HepG2 (cell line): ENCODE results near the gene CA11. TPM values are rescaled to one million over a fixed set of nuclear protein-coding genes. Genes with fewer than 3 reads are reported as not detected.

Source experiments
- ASH2L ChIP-seq: fragments of 300-600, 200-600 bp; sonication (generic); IDR thresholded peaks from 2 replicates; pipeline ENCODE4 v1.7.0; 2017; ENCODE audit warnings: low read depth, mild to moderate bottlenecking, moderate library complexity, mixed read lengths, low read length; ENCODE audit not compliant: insufficient read length
- BRD4 ChIP-seq: sonication (generic); formaldehyde crosslinking; IDR thresholded peaks from 2 replicates; pipeline ENCODE4 v1.4.0; 2020; ENCODE audit warnings: missing genetic modification reagents
- CAMTA2 ChIP-seq: sonication (generic); formaldehyde crosslinking; IDR thresholded peaks from 2 replicates; pipeline ENCODE4 v1.4.0; 2020; ENCODE audit warnings: mild to moderate bottlenecking, missing genetic modification reagents, borderline replicate concordance
- CBX5 ChIP-seq: sonication (generic); formaldehyde crosslinking; IDR thresholded peaks from 2 replicates; pipeline ENCODE4 v1.4.0; 2020; ENCODE audit warnings: missing genetic modification reagents, borderline replicate concordance
- EZH2 ChIP-seq: conservative IDR thresholded peaks from 2 replicates; pipeline ENCODE4 v1.6.1; 2012; ENCODE audit warnings: mild to moderate bottlenecking, low read depth, low read length, moderate library complexity
- GABPB1 ChIP-seq: IDR thresholded peaks from 2 replicates; pipeline ENCODE4 v1.6.1; 2016; ENCODE audit warnings: mild to moderate bottlenecking, missing genetic modification reagents, moderate library complexity, missing compliant biosample characterization
- HDAC1 ChIP-seq: sonication (generic); formaldehyde crosslinking; IDR thresholded peaks from 2 replicates; pipeline ENCODE4 v1.5.1; 2020; ENCODE audit warnings: mild to moderate bottlenecking, missing genetic modification reagents
- KMT2A ChIP-seq: sonication (generic); formaldehyde crosslinking; IDR thresholded peaks from 2 replicates; pipeline ENCODE4 v1.4.0; 2020; ENCODE audit warnings: missing genetic modification reagents
- MAX ChIP-seq: IDR thresholded peaks from 2 replicates; pipeline ENCODE4 v1.6.1; 2012; ENCODE audit warnings: inconsistent platforms
- MED1 ChIP-seq: sonication (generic); formaldehyde crosslinking; IDR thresholded peaks from 2 replicates; pipeline ENCODE4 v1.4.0; 2020; ENCODE audit warnings: missing genetic modification reagents
- MTA3 ChIP-seq: sonication (generic); formaldehyde crosslinking; IDR thresholded peaks from 2 replicates; pipeline ENCODE4 v1.4.0; 2020; ENCODE audit warnings: missing genetic modification reagents
- SNAI1 ChIP-seq: sonication (generic); formaldehyde crosslinking; IDR thresholded peaks from 2 replicates; pipeline ENCODE4 v1.5.0; 2020; ENCODE audit warnings: mild to moderate bottlenecking, missing genetic modification reagents, borderline replicate concordance
- SPEN ChIP-seq: sonication (generic); formaldehyde crosslinking; IDR thresholded peaks from 2 replicates; pipeline ENCODE4 v1.5.1; 2020; ENCODE audit warnings: low read depth, mild to moderate bottlenecking, missing genetic modification reagents
- TBP ChIP-seq: sonication (generic); formaldehyde crosslinking; IDR thresholded peaks from 2 replicates; pipeline ENCODE4 v1.5.0; 2020; ENCODE audit warnings: missing genetic modification reagents
- TBX2 ChIP-seq: sonication (generic); formaldehyde crosslinking; IDR thresholded peaks from 2 replicates; pipeline ENCODE4 v1.5.0; 2020; ENCODE audit warnings: missing genetic modification reagents, mild to moderate bottlenecking, borderline replicate concordance
- TERF1 ChIP-seq: sonication (generic); formaldehyde crosslinking; IDR thresholded peaks from 2 replicates; pipeline ENCODE4 v1.8.0; 2022; ENCODE audit warnings: mild to moderate bottlenecking, missing genetic modification reagents, moderate library complexity
- TMF1 ChIP-seq: sonication (generic); formaldehyde crosslinking; IDR thresholded peaks from 2 replicates; pipeline ENCODE4 v1.8.1; 2022; ENCODE audit warnings: low read depth, missing genetic modification reagents
- ZBTB7A ChIP-seq: sonication (generic); formaldehyde crosslinking; IDR thresholded peaks from 2 replicates; pipeline ENCODE4 v1.8.0; 2022; ENCODE audit warnings: mild to moderate bottlenecking, missing genetic modification reagents
- ZNF17 ChIP-seq: sonication (generic); formaldehyde crosslinking; IDR thresholded peaks from 2 replicates; pipeline ENCODE4 v1.5.0; 2020; ENCODE audit warnings: mild to moderate bottlenecking, missing genetic modification reagents
- ZNF251 ChIP-seq: sonication (generic); formaldehyde crosslinking; IDR thresholded peaks from 2 replicates; pipeline ENCODE4 v1.9.0; 2021; ENCODE audit warnings: mild to moderate bottlenecking, missing genetic modification reagents
- ZNF34 ChIP-seq: sonication (generic); formaldehyde crosslinking; IDR thresholded peaks from 2 replicates; pipeline ENCODE4 v1.4.0; 2020; ENCODE audit warnings: mild to moderate bottlenecking, missing genetic modification reagents, borderline replicate concordance
- polyA plus RNA-seq, 8 experiments: library from polyadenylated mRNA; depleted of rRNA in 3 of 8; stranded (reverse) in 7 of 8; unstranded in 1 of 8; fragments of >200 nt; fragmentation: Illumina TruSeq in 4 of 8; extraction: Trizol in 4 of 8; gene quantifications; 2 replicates each; pipeline versions ENCODE4 v1.2.1 to v1.2.3, GENCODE V29; 2011 to 2016; ENCODE audit warnings: low read depth in 4 of 8, missing spikeins in 1 of 8, mixed read lengths in 1 of 8; ENCODE audit not compliant: insufficient read depth in 1 of 8
- total RNA-seq, 5 experiments: library from RNA; depleted of rRNA; stranded (reverse); fragments of >200 nt; fragmentation: Illumina TruSeq; extraction: Trizol; gene quantifications; 2 replicates each; pipeline ENCODE4 v1.2.3, GENCODE V29; 2016; ENCODE audit warnings: low read depth in 1 of 5
- TF ChIP-seq, protein P1 (sequence below): sonication (generic); formaldehyde crosslinking; IDR thresholded peaks from 2 replicates; pipeline ENCODE4 v1.4.0; 2020; ENCODE audit warnings: mild to moderate bottlenecking, missing genetic modification reagents
- TF ChIP-seq, protein P2 (sequence below): sonication (generic); formaldehyde crosslinking; IDR thresholded peaks from 2 replicates; pipeline ENCODE4 v1.4.0; 2020; ENCODE audit warnings: mild to moderate bottlenecking, missing genetic modification reagents
- TF ChIP-seq, protein P3 (sequence below): sonication (generic); formaldehyde crosslinking; conservative IDR thresholded peaks from 2 replicates; pipeline ENCODE4 v1.4.0; 2020; ENCODE audit warnings: missing genetic modification reagents

Gene CA11
- total and polyA plus RNA-seq, 2 of the 13 experiments (the other 11 are each of a cell fraction or from before 2014, with no cell fraction given), result 0.41 to 0.58 TPM

GRCh38 chr19:48635263-48635965 lies 10.6 kb downstream of the CA11 start (continued):
- TF ChIP-seq EZH2 (no peak), MAX (peak; percentile 59; the same call in 1 of the 2 replicates), ZNF34 (CRISPR knock-in tag) (no peak), CAMTA2 (CRISPR knock-in tag) (no peak), SNAI1 (CRISPR knock-in tag) (no peak), ZBTB7A (CRISPR knock-in tag) (no peak), TMF1 (CRISPR knock-in tag) (no peak), ZNF251 (CRISPR knock-in tag) (no peak), MTA3 (CRISPR knock-in tag) (no peak), SPEN (0 out of 2 replicates have a peak, but pooled peaks have one; percentile 46), ASH2L (peak; percentile 20), BRD4 (CRISPR knock-in tag) (no peak), TERF1 (CRISPR knock-in tag) (no peak), TBX2 (CRISPR knock-in tag) (no peak), MED1 (CRISPR knock-in tag) (0 out of 2 replicates have a peak, but pooled peaks have one; percentile 7), GABPB1 (0 out of 2 replicates have a peak, but pooled peaks have one; percentile 20), CBX5 (CRISPR knock-in tag) (no peak), TBP (CRISPR knock-in tag) (no peak), HDAC1 (CRISPR knock-in tag) (peak; percentile 12), KMT2A (CRISPR knock-in tag) (no peak), ZNF17 (CRISPR knock-in tag) (no peak)
- TF ChIP-seq, protein P1, sequence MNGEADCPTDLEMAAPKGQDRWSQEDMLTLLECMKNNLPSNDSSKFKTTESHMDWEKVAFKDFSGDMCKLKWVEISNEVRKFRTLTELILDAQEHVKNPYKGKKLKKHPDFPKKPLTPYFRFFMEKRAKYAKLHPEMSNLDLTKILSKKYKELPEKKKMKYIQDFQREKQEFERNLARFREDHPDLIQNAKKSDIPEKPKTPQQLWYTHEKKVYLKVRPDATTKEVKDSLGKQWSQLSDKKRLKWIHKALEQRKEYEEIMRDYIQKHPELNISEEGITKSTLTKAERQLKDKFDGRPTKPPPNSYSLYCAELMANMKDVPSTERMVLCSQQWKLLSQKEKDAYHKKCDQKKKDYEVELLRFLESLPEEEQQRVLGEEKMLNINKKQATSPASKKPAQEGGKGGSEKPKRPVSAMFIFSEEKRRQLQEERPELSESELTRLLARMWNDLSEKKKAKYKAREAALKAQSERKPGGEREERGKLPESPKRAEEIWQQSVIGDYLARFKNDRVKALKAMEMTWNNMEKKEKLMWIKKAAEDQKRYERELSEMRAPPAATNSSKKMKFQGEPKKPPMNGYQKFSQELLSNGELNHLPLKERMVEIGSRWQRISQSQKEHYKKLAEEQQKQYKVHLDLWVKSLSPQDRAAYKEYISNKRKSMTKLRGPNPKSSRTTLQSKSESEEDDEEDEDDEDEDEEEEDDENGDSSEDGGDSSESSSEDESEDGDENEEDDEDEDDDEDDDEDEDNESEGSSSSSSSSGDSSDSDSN (CRISPR knock-in tag), result peak; percentile 34; the same call in 1 of the 2 replicates
- TF ChIP-seq, protein P2, sequence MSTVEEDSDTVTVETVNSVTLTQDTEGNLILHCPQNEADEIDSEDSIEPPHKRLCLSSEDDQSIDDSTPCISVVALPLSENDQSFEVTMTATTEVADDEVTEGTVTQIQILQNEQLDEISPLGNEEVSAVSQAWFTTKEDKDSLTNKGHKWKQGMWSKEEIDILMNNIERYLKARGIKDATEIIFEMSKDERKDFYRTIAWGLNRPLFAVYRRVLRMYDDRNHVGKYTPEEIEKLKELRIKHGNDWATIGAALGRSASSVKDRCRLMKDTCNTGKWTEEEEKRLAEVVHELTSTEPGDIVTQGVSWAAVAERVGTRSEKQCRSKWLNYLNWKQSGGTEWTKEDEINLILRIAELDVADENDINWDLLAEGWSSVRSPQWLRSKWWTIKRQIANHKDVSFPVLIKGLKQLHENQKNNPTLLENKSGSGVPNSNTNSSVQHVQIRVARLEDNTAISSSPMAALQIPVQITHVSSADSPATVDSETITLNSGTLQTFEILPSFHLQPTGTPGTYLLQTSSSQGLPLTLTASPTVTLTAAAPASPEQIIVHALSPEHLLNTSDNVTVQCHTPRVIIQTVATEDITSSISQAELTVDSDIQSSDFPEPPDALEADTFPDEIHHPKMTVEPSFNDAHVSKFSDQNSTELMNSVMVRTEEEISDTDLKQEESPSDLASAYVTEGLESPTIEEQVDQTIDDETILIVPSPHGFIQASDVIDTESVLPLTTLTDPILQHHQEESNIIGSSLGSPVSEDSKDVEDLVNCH, result no peak
- TF ChIP-seq, protein P3, sequence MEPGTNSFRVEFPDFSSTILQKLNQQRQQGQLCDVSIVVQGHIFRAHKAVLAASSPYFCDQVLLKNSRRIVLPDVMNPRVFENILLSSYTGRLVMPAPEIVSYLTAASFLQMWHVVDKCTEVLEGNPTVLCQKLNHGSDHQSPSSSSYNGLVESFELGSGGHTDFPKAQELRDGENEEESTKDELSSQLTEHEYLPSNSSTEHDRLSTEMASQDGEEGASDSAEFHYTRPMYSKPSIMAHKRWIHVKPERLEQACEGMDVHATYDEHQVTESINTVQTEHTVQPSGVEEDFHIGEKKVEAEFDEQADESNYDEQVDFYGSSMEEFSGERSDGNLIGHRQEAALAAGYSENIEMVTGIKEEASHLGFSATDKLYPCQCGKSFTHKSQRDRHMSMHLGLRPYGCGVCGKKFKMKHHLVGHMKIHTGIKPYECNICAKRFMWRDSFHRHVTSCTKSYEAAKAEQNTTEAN (CRISPR knock-in tag), result no peak
